ENCODE measurements around the gene MAPT.

GRCh38 chr17:45962221-45962972, 68.0 kb downstream of the MAPT start:
- TF ChIP-seq CTCF (IDR thresholded peaks at IDR 0.05; ENCODE audit: low read depth, low read length, poor library complexity, severe bottlenecking) (no peak), EZH2phosphoT487 (IDR thresholded peaks at IDR 0.05; ENCODE audit: borderline replicate concordance, low read length) (no peak)
